ENCODE data around the gene KIF15.
"Not testable (repeated sequence)": the region's sequence is repeated elsewhere in the genome, so short reads cannot be mapped to it uniquely, and the experiment has no call there.

The KIF15 gene, protein sequence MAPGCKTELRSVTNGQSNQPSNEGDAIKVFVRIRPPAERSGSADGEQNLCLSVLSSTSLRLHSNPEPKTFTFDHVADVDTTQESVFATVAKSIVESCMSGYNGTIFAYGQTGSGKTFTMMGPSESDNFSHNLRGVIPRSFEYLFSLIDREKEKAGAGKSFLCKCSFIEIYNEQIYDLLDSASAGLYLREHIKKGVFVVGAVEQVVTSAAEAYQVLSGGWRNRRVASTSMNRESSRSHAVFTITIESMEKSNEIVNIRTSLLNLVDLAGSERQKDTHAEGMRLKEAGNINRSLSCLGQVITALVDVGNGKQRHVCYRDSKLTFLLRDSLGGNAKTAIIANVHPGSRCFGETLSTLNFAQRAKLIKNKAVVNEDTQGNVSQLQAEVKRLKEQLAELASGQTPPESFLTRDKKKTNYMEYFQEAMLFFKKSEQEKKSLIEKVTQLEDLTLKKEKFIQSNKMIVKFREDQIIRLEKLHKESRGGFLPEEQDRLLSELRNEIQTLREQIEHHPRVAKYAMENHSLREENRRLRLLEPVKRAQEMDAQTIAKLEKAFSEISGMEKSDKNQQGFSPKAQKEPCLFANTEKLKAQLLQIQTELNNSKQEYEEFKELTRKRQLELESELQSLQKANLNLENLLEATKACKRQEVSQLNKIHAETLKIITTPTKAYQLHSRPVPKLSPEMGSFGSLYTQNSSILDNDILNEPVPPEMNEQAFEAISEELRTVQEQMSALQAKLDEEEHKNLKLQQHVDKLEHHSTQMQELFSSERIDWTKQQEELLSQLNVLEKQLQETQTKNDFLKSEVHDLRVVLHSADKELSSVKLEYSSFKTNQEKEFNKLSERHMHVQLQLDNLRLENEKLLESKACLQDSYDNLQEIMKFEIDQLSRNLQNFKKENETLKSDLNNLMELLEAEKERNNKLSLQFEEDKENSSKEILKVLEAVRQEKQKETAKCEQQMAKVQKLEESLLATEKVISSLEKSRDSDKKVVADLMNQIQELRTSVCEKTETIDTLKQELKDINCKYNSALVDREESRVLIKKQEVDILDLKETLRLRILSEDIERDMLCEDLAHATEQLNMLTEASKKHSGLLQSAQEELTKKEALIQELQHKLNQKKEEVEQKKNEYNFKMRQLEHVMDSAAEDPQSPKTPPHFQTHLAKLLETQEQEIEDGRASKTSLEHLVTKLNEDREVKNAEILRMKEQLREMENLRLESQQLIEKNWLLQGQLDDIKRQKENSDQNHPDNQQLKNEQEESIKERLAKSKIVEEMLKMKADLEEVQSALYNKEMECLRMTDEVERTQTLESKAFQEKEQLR (N-terminal part only)

DNA sequence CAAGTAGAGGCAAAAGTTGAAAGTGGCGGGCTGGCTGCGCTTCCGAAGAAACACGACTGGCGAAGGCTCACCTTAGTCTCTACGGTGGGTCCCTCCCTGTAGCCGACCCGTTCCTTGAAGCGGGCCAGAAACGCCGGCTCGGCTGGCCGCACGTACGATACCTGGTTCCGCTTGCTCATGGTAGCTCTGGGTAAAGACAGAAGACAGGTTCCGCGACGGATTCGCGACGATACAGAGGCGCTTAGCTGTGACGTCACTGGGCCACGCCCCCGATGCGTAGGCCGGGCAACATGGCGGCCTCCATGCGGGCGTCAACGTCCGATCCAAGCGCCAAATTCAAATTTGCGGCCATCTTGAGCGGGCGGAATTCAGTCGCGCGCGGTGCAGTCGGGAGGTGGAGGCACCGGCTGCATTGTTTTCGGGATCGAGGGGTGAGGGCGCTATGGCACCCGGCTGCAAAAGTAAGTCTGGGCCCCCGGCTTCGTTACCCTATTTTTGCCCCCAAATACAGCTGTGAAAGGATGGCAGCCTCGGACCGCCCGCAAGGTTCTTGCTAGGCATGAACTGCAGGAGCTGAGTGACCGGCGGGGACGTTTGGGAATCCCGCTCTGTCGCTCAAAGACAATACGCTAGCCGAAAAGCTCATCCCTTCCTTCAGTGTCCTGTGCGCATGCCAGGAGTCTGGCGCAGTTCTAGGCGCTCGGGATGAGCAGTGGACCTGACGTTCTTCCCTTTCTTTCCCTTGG, at the start of gene KIF15, which contains the start of gene KIAA1143:
Gene KIF15, plus strand, starts transcription at position 371 of the 746 bp plus-strand sequence. Its CDS starts 72 bp downstream, at position 443.
Gene KIAA1143, minus strand, starts transcription at position 196 of the 746 bp plus-strand sequence. Its CDS starts 17 bp downstream, at position 179.
- peak; percentile 76 for DNase-seq

DNA sequence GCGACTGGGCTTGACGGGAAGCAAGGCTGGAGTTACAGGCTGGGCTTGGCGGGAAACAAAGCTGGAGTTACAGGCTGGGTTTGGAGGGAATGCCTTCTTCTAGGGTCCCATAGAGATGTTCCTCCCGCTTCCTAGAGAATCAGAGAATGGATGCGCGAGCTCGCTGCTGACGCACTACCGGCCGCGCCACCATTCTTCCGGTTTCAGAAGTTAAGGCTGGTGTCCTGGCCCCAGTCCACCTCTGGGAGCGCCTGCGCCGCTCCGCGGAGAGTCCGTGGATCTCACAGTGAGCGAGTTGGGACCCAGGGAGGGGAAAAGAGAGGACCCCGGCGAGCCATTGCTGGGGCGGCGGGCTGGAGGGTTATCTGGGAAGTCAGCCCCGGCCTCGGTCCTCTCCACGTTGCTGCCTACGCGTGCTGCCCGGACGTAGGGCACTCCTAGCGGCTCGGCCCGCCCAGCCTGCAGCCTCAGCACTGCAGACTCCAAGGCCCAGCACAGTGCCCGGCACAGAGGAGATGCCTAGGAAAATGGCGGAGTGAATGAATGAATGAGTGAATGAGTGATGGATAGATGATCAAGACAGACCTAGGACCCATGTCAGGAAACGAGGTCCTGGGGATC, 49.0 kb upstream of the KIF15 start, which contains the start of gene ZNF502:
Gene ZNF502, plus strand, starts transcription at position 206 of the 621 bp plus-strand sequence. CDS start 7,602 bp downstream, outside the sequence.
- DNase-seq = peak; percentile 58

DNA sequence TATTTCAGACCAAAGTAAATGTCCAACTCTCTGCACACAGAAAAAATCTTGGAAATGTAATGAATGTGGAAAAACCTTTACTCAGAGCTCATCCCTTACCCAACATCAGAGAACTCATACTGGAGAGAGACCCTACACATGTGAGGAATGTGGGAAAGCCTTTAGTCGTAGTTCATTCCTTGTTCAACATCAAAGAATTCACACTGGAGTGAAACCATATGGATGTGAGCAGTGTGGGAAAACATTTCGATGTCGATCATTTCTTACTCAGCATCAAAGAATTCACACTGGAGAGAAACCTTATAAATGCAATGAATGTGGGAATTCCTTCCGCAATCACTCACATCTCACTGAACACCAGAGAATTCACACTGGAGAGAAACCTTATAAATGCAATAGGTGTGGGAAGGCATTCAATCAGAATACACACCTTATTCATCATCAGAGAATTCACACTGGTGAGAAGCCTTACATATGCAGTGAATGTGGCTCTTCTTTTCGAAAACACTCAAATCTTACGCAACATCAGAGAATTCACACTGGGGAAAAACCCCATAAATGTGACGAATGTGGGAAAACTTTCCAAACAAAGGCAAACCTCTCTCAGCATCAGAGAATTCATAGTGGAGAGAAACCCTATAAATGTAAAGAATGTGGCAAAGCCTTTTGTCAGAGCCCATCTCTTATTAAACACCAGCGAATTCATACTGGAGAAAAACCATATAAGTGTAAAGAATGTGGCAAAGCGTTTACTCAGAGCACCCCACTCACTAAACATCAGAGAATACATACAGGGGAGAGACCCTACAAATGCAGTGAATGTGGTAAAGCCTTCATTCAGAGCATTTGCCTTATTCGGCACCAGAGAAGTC, 40.1 kb upstream of the KIF15 start:
- DNase-seq = no peak

- no peak for DNase-seq
These were observed 39.5 kb upstream of the KIF15 start for GRCh38 chr3:44722103-44722401.

DNA sequence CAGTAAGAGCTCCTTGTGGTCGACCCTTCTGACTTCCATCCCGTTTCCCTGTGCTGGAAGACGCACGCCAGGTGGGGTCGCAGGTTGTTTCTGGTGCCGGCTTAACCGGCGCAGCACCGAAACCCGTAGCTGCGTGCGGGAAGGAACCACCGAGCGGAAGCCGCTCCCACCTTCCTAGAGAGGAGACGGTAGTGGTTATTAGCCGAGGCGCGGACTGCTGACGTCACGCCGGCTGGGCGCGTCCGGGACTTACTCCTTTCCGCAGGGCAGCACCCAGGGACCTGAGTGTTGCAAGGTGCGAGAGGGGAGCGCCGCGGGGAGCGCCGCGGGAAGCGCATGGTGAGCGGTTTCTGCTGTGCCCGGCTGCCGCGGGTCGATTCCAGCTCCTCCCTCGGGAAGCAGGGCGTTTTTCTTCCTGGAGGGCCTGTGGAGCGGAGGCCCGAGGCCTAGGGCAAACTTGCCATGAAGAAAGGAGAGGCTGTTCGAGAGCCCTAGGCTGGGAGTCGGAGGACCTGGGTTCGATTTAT, 32.1 kb upstream of the KIF15 start, which contains the start of gene ZNF501:
Gene ZNF501, plus strand, starts transcription at position 252 of the 527 bp plus-strand sequence. CDS start 4,787 bp downstream, outside the sequence.
- peak; percentile 50 for DNase-seq

DNA sequence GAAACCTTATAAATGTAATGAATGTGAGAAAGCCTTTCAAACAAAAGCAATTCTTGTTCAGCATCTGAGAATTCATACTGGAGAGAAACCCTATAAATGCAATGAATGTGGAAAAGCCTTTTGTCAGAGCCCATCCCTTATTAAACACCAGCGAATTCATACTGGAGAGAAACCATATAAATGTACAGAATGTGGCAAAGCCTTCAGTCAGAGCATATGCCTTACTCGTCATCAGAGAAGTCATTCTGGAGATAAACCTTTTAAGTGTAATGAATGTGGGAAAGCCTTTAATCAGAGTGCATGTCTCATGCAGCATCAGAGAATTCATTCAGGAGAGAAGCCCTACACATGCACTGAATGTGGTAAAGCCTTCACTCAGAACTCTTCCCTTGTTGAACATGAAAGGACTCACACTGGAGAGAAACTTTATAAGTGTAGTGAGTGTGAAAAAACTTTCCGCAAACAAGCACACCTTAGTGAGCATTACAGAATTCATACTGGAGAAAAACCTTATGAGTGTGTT, 26.9 kb upstream of the KIF15 start:
- no peak for DNase-seq

DNA sequence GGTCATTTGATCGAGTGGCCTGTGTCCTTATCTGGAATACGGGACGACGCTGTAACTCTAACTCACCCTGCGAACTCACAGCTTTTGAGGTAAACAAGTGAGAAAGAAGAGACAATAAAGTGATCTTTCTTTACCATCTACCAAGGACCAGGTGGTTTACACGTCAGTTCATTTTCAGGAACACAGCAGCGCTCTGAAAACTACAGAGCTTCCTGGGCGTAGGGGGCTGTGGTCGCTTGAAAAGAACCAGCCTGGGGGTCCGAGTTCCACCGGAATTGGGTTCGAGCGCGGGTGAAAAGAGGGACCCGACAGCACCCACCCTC, 532 bp upstream of the KIF15 start:
- DNase-seq = no peak

GRCh38 chr3:44762170-44762677, 630 bp downstream of the KIF15 start:
- no peak for DNase-seq

DNA sequence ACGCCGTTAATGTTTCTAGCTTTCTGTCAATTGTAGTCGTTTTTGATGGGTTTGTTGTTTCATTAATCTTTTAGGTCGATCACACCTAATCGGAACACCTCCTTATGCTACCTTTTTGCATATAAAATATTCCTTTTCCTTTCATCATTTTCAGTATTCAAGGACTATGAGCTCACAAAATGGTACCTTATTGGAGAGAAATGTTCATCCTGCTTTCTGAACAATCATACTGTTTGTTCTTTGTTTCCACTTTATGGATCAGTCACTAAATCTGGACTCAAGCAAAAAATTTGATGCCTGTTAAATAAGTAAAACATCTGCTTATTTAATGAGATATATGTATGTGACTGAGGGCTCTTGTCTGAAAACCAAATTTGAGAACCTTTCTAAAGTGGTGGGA, 1.1 kb downstream of the KIF15 start:
- no peak for DNase-seq

- no peak for DNase-seq
These were observed 2.7 kb downstream of the KIF15 start for GRCh38 chr3:44764248-44764647.

- no peak for DNase-seq
These were observed 10.0 kb downstream of the KIF15 start for GRCh38 chr3:44771424-44772098.

DNA sequence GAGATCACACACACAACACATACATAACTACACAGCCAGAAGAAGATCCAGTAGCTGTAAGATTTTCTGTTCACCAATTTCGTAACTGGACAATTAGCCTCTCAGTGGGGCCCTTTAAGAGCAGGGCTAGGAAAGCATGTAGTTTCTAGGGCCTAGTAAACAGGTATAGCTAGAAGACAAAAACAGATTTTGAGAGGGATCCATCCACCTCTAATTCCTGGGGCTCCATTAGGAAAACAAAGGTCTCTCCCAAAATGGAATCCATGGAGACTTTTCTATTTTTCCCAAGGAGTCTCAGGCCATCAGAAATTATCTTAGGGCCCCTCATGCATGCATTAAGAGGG, 10.5 kb downstream of the KIF15 start:
- no peak for DNase-seq

DNA sequence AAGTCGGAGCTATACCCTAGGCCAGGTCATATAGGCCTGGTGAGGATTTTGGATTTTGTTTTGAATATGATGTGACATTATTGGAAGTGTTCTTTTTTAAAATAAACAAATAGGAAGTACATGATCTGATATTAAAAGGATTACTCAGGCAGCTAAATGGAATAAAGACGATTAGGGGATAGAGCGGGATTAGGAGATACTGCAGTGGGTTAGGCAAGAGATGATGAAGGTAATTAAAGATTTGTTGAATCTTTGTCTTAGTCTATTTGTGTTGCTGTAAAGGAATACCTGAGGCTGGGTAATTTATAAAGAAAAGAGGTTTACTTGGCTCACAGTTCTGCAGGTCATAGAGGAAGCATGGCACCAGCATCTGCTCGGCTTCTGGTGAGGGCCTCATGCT, 21.3 kb downstream of the KIF15 start:
- no peak for DNase-seq

- DNase-seq = no peak
These were observed 33.6 kb downstream of the KIF15 start for GRCh38 chr3:44795197-44795596.

DNA sequence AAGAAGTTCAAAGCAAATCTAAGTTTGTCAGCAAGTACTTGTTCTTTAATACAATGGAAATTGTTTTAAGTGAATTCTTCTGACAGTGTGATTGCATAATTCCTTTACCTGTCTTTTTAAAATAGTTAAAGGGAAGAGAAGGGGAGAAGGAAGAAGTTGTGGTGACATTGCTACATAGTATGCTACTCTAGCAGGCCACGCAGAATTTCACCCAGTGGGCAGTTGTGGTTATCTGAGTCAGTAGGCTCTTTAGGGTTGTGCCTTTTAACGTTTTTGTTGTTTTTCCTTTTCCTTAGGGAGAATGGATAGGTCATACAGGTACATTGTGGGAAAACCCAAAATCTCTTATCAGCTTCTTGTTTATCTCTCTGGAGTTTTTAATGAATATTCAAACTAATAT, 40.4 kb downstream of the KIF15 start:
- no peak for DNase-seq

DNA sequence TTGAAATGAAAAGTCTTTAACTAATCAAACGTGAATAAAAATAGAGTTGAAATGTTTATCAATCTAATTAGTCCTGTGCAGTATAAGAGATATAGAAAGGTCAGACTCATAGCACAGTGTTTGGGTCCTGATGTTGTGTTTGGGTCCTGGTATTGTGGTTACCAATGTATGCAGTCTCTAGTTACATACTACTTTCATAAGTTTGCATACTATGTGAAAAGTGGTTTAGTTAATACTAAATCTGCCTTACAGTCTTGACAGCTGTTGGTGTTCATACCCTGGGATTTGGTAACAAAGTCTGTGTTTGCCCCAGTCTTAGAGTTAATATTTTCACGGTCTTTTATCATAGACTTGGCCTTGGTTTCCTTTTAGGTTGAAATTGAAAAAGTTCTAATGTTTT, 41.7 kb downstream of the KIF15 start:
- DNase-seq = no peak

GRCh38 chr3:44805960-44806359, 44.4 kb downstream of the KIF15 start:
- DNase-seq = no peak

- no peak for DNase-seq
These were observed 53.2 kb downstream of the KIF15 start for GRCh38 chr3:44814751-44815150.

DNA sequence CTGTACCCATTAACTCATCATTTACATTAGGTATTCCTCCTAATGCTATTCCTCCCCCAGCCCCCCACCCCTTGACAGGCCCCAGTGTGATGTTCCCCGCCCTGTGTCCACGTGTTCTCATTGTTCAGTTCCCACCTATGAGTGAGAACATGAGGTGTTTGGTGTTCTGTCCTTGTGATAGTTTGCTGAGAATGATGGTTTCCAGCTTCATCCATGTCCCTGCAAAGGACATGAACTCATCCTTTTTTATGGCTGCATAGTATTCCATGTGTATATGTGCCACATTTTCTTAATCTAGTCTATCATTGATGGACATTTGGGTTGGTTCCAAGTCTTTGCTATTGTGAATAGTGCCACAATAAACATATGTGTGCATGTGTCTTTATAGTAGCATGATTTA, 54.7 kb downstream of the KIF15 start:
- not testable (repeated sequence) for DNase-seq

Data from NCI-H748 treated with DMSO at 0.1 percent for 48 hours (cell line).